GM18499 (cell line): Measurements from ENCODE around the gene IRF2.
"Not testable (repeated sequence)": the region's sequence is repeated elsewhere in the genome, so short reads cannot be mapped to it uniquely, and the experiment has no call there.

Experiments
- ATAC-seq: cut with Tn5 transposase; IDR thresholded peaks from one replicate; pipeline ENCODE4 v1.9.1; 2021; ENCODE audit warnings: moderate number of reproducible peaks; ENCODE audit not compliant: insufficient read depth, unreplicated experiment

The IRF2 gene

GRCh38 chr4:184395451-184395917 lies 78.9 kb downstream of the IRF2 start:
- no peak for ATAC-seq

- ATAC-seq: no peak
Observed at GRCh38 chr4:184392748-184393559, 81.4 kb downstream of the IRF2 start.

- no peak for ATAC-seq
Observed at GRCh38 chr4:184392316-184392715, 82.0 kb downstream of the IRF2 start.

GRCh38 chr4:184389978-184390900 lies 84.1 kb downstream of the IRF2 start:
- no peak for ATAC-seq

GRCh38 chr4:184388106-184388505 lies 86.2 kb downstream of the IRF2 start:
- ATAC-seq: no peak

- no peak for ATAC-seq
Observed at GRCh38 chr4:184387351-184387750, 87.0 kb downstream of the IRF2 start.

- ATAC-seq: no peak
Observed at GRCh38 chr4:184386271-184386781, 88.0 kb downstream of the IRF2 start.

GRCh38 chr4:184385705-184386141 lies 88.6 kb downstream of the IRF2 start:
- no peak for ATAC-seq

- no peak for ATAC-seq
Observed at GRCh38 chr4:184384810-184385557, 89.4 kb downstream of the IRF2 start.

- ATAC-seq: peak; percentile 51
Observed at GRCh38 chr4:184384056-184384809, 90.1 kb downstream of the IRF2 start.

- ATAC-seq: no peak
Observed at GRCh38 chr4:184383497-184384055, 90.8 kb downstream of the IRF2 start.

GRCh38 chr4:184382189-184382846 lies 92.0 kb downstream of the IRF2 start:
- ATAC-seq: no peak

- ATAC-seq: no peak
Observed at GRCh38 chr4:184380707-184381106, 93.6 kb downstream of the IRF2 start.

GRCh38 chr4:184380214-184380613 lies 94.1 kb downstream of the IRF2 start:
- not testable (repeated sequence) for ATAC-seq

- ATAC-seq: no peak
Observed at GRCh38 chr4:184376923-184377322, 97.4 kb downstream of the IRF2 start.

- ATAC-seq: no peak
Observed at GRCh38 chr4:184376126-184376838, 98.1 kb downstream of the IRF2 start.

GRCh38 chr4:184375623-184376022 lies 98.7 kb downstream of the IRF2 start:
- ATAC-seq: not testable (repeated sequence)

GRCh38 chr4:184375027-184375426 lies 99.3 kb downstream of the IRF2 start:
- ATAC-seq: no peak
